ENCODE measurements around the gene PTCH2. TPM values are rescaled to one million over a fixed set of nuclear protein-coding genes. Genes with fewer than 3 reads are reported as not detected.

The PTCH2 gene
- total and polyA plus RNA-seq, 2 of the 13 experiments (the other 11 are each of a cell fraction or from before 2014, with no cell fraction given) = 0.60 to 1.5 TPM

DNA sequence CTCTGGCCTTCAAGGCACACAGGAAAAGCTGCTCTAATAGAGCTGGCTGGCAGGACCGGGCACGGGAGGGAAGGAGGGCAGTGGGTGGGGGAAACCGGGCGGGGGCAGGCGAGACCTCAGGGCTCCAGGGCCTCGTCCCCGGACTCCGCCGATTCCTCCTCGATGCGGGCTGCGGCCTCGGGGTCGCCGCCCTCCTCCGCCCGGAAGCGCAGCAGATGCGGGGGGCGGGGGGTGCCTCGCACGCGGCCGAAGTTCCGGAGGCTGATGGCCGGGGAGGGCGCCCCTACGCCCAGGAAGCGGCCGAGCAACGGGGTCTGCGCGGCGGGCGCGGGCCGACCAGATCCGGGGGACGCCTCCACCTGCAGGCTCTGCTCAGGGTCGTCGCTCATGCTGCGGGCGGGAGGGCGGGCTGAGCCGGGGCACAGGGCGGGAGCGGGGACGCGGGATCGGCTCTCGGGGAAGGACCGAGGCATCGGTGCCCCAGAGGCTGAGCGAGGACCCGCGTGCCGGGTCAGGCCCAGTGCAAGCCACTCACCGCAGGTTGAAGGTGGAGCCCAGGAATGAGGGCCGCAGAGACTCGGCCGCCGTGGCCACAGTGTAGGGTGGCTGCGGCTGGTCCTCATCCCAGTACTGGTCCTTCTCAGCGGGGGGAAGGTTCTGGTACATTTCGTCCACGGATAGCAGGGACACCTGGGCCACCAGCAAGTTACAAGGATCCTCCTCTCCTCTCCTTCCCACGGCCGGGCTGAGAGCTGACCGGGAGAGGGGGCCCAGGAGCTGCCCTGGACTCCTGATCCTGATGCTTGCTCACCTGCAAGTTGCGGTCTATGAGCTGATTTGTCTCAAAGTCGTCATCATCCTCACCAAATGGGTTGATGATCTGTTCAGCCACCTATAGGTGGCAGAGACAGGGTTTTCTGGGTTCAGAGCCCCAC is 58.7 kb downstream of the PTCH2 start (continued):
- TF ChIP-seq, protein P1, sequence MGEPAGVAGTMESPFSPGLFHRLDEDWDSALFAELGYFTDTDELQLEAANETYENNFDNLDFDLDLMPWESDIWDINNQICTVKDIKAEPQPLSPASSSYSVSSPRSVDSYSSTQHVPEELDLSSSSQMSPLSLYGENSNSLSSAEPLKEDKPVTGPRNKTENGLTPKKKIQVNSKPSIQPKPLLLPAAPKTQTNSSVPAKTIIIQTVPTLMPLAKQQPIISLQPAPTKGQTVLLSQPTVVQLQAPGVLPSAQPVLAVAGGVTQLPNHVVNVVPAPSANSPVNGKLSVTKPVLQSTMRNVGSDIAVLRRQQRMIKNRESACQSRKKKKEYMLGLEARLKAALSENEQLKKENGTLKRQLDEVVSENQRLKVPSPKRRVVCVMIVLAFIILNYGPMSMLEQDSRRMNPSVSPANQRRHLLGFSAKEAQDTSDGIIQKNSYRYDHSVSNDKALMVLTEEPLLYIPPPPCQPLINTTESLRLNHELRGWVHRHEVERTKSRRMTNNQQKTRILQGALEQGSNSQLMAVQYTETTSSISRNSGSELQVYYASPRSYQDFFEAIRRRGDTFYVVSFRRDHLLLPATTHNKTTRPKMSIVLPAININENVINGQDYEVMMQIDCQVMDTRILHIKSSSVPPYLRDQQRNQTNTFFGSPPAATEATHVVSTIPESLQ (CRISPR knock-in tag; conservative IDR thresholded peaks at IDR 0.05) = no peak
- TF ChIP-seq TOE1 (CRISPR knock-in tag; IDR thresholded peaks at IDR 0.05) (no peak), NFKBIZ (CRISPR knock-in tag; IDR thresholded peaks at IDR 0.05) (no peak), ZNF484 (CRISPR knock-in tag; IDR thresholded peaks at IDR 0.05; ENCODE audit: borderline replicate concordance, low read depth) (no peak), ZFP36 (IDR thresholded peaks at IDR 0.05; ENCODE audit: borderline replicate concordance, low read depth, low read length, partially characterized antibody) (no peak), ZNF839 (CRISPR knock-in tag; IDR thresholded peaks at IDR 0.05; ENCODE audit: borderline replicate concordance) (no peak), PCBP2 (optimal IDR thresholded peaks at IDR 0.05; ENCODE audit: low read depth, low read length, poor library complexity, severe bottlenecking) (no peak), IRF2 (CRISPR knock-in tag; IDR thresholded peaks at IDR 0.05) (peak; percentile 53; the same call in 1 of the 2 replicates), ZBTB20 (CRISPR knock-in tag; IDR thresholded peaks at IDR 0.05; ENCODE audit: borderline replicate concordance, low read depth) (no peak), ZNF234 (CRISPR knock-in tag; conservative IDR thresholded peaks at IDR 0.05) (0 out of 2 replicates have a peak, but pooled peaks have one; percentile 33), ZNF431 (CRISPR knock-in tag; IDR thresholded peaks at IDR 0.05; ENCODE audit: borderline replicate concordance, low read depth) (no peak), KLF15 (CRISPR knock-in tag; IDR thresholded peaks at IDR 0.05; ENCODE audit: borderline replicate concordance) (no peak), TOPORS (CRISPR knock-in tag; IDR thresholded peaks at IDR 0.05) (no peak), MEIS2 (CRISPR knock-in tag; IDR thresholded peaks at IDR 0.05) (peak; percentile 68), PAX8 (CRISPR knock-in tag; IDR thresholded peaks at IDR 0.05; ENCODE audit: borderline replicate concordance) (no peak; the same call in 1 of the 2 replicates), GPN1 (CRISPR knock-in tag; IDR thresholded peaks at IDR 0.05; ENCODE audit: borderline replicate concordance) (no peak; the same call in 1 of the 2 replicates)
- TF ChIP-seq, protein P2, sequence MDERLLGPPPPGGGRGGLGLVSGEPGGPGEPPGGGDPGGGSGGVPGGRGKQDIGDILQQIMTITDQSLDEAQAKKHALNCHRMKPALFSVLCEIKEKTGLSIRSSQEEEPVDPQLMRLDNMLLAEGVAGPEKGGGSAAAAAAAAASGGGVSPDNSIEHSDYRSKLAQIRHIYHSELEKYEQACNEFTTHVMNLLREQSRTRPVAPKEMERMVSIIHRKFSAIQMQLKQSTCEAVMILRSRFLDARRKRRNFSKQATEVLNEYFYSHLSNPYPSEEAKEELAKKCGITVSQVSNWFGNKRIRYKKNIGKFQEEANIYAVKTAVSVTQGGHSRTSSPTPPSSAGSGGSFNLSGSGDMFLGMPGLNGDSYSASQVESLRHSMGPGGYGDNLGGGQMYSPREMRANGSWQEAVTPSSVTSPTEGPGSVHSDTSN (CRISPR knock-in tag; IDR thresholded peaks at IDR 0.05) = no peak
- TF ChIP-seq, protein P3, sequence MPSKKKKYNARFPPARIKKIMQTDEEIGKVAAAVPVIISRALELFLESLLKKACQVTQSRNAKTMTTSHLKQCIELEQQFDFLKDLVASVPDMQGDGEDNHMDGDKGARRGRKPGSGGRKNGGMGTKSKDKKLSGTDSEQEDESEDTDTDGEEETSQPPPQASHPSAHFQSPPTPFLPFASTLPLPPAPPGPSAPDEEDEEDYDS (CRISPR knock-in tag; IDR thresholded peaks at IDR 0.05) = peak; percentile 20; the same call in 1 of the 2 replicates
- TF ChIP-seq, protein P4, sequence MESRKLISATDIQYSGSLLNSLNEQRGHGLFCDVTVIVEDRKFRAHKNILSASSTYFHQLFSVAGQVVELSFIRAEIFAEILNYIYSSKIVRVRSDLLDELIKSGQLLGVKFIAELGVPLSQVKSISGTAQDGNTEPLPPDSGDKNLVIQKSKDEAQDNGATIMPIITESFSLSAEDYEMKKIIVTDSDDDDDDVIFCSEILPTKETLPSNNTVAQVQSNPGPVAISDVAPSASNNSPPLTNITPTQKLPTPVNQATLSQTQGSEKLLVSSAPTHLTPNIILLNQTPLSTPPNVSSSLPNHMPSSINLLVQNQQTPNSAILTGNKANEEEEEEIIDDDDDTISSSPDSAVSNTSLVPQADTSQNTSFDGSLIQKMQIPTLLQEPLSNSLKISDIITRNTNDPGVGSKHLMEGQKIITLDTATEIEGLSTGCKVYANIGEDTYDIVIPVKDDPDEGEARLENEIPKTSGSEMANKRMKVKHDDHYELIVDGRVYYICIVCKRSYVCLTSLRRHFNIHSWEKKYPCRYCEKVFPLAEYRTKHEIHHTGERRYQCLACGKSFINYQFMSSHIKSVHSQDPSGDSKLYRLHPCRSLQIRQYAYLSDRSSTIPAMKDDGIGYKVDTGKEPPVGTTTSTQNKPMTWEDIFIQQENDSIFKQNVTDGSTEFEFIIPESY (CRISPR knock-in tag; IDR thresholded peaks at IDR 0.05) = peak; percentile 8; the same call in 1 of the 2 replicates
- TF ChIP-seq, protein P5, sequence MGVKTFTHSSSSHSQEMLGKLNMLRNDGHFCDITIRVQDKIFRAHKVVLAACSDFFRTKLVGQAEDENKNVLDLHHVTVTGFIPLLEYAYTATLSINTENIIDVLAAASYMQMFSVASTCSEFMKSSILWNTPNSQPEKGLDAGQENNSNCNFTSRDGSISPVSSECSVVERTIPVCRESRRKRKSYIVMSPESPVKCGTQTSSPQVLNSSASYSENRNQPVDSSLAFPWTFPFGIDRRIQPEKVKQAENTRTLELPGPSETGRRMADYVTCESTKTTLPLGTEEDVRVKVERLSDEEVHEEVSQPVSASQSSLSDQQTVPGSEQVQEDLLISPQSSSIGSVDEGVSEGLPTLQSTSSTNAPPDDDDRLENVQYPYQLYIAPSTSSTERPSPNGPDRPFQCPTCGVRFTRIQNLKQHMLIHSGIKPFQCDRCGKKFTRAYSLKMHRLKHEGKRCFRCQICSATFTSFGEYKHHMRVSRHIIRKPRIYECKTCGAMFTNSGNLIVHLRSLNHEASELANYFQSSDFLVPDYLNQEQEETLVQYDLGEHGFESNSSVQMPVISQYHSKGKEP (CRISPR knock-in tag; IDR thresholded peaks at IDR 0.05) = no peak

Measured in HepG2 (cell line).